OCI-LY7 (cell line): Measurements from ENCODE around the gene CLSTN3.

Experiments used
- CTCF ChIP-seq: fragments of 200-600 bp; sonication (generic); conservative IDR thresholded peaks from 2 replicates; pipeline ENCODE4 v1.5.1; 2014; ENCODE audit warnings: mild to moderate bottlenecking, antibody characterized with exemption, low read length, moderate library complexity, mixed read lengths
- EZH2phosphoT487 ChIP-seq: fragments of 200-600 bp; sonication (generic); IDR thresholded peaks from 2 replicates; pipeline ENCODE4 v1.6.1; 2018; ENCODE audit warnings: low read depth, borderline replicate concordance, mild to moderate bottlenecking, mixed run types, antibody characterized with exemption, low read length, moderate library complexity, mixed read lengths

- TF ChIP-seq EZH2phosphoT487, result no peak
- peak; percentile 91 for TF ChIP-seq CTCF
Observed at GRCh38 chr12:7108796-7109571, 21.2 kb upstream of the CLSTN3 start, which contains the start of gene C1RL.
